Measurements from ENCODE around the gene EHBP1. TPM values are rescaled to one million over a fixed set of nuclear protein-coding genes. Genes with fewer than 3 reads are reported as not detected.

EHBP1 gene
- total and polyA plus RNA-seq, 7 donors = 3.9 to 20.2 (median 14.3) TPM

DNA sequence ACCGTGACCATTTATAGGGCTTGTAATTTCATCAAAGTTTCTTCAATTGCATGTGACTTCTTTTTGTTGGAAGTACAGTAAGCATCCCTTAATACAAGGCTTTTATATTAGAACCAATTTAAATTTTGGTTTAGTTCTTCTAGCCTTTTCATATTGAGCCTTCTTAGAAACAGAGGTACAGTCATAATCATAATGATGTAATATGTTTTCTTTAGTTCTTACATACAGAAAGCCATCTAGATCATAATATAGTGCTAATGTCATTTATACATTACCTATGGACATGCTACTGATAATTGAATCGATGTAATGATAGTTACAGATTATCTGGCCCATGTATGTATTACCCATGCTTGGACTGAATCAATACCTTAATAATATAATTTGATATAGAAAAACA lies 235.2 kb downstream of the EHBP1 start:
- Histone ChIP-seq H3K4me1 (no peaks in the 10 kb centered on the region), H3K9me3 (no peaks in the 10 kb centered on the region), H3K27ac (no peak overlapping the region), H3K27me3 (ENCODE audit: insufficient read depth in 3 of 3, low read length in 2 of 3) (no peaks in the 10 kb centered on the region), H3K36me3 (ENCODE audit: insufficient read depth in 1 of 2, low read depth in 1 of 2) (peaks cover 0 to 2% of the 10 kb centered on the region in 2 donors), H3K4me3 (no peak overlapping the region)
- ATAC-seq = no peak
- 93 to 99% (median 97%) methylated on average over 2 of the region's 2 CpGs for WGBS, 3 donors
- no peak for DNase-seq
- intact Hi-C loops (cut with DNase I) = no loop called here
- no peak for TF ChIP-seq CTCF (IDR thresholded peaks at IDR 0.05)

DNA sequence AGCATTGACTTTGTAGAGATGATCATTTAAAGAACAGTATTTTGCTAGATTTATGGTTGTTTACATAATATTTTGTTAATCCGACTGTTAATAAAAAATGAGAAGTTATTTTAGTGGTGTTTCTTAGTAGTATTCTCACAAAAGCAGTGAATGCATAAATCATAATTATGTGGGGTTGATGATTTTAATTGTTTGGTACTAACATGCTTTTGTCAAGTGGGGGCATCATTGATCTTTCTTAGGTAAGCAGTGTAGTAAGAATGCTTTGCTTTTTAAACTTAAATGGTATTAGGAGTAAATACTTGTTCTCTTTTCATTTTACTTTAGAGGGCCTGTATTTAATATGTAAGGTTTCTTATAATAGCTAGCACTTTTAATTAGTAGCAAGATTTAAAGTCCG lies 235.9 kb downstream of the EHBP1 start:
- H3K4me1 ChIP-seq = no peaks in the 10 kb centered on the region
- 90 to 94% (median 90%) methylated on average over 2 of the region's 2 CpGs for WGBS, 3 donors
- no peak for DNase-seq

DNA sequence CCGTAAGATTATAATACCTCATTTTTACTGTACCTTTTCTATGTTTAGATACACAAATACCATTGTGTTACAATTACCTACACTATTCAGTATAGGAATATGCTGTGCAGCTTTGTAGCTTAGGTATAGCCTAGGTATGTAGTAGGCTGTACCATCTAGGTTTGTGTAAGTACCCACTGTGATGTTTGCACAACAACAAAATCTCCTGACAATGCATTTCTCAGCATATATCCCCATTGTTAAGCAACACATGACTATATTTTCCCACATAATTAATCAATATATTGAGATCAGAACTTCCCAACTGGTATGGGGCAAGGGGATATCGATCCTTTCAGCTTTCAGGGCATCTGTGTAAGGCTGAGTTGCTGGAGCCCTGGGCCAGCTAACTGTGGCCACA lies 238.8 kb downstream of the EHBP1 start:
- intact Hi-C loops (cut with DNase I) = no loop called here
- ATAC-seq = no peak
- H3K36me3 ChIP-seq (ENCODE audit: insufficient read depth in 1 of 2, low read depth in 1 of 2) = peaks cover 0 to 6% of the 10 kb centered on the region in 2 donors
- H3K4me1 ChIP-seq = no peaks in the 10 kb centered on the region
- H3K27me3 ChIP-seq (ENCODE audit: insufficient read depth in 3 of 3, low read length in 2 of 3) = no peaks in the 10 kb centered on the region
- no peaks in the 10 kb centered on the region for H3K9me3 ChIP-seq
- DNase-seq = no peak
- no peak overlapping the region for H3K4me3 ChIP-seq
- no peak for TF ChIP-seq CTCF (IDR thresholded peaks at IDR 0.05)
- 95 to 98% (median 96%) methylated on average over 2 of the region's 2 CpGs for WGBS, 3 donors
- H3K27ac ChIP-seq = no peak overlapping the region

More for the DNA sequence above, 235.9 kb downstream of the EHBP1 start:
- peaks cover 0 to 2% of the 10 kb centered on the region in 2 donors for H3K36me3 ChIP-seq (ENCODE audit: insufficient read depth in 1 of 2, low read depth in 1 of 2)
- H3K27ac ChIP-seq = no peak overlapping the region
- ATAC-seq = no peak
- no peaks in the 10 kb centered on the region for H3K27me3 ChIP-seq (ENCODE audit: insufficient read depth in 3 of 3, low read length in 2 of 3)
- no peak for TF ChIP-seq CTCF (IDR thresholded peaks at IDR 0.05)
- no peak overlapping the region for H3K4me3 ChIP-seq
- H3K9me3 ChIP-seq = no peaks in the 10 kb centered on the region
- intact Hi-C loops (cut with DNase I) = no loop called here

DNA sequence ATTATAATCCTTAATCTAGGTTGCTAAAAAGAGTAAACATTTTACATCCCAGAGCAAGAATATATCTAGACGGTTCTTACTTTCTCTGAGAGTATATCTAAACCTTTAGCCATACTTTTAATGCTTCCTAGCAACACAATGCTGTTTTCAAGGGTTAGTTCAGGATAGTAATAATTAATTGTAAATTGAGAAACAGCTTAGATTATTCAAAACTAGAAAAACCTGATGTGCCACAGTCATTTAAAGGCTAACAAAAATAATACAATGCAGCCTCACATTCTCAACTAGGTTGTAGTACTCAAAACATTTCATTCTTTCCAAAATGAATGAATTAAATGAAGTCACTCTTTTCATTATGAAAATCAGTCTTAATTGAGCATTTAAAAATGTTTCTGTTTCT lies 241.9 kb downstream of the EHBP1 start:
- DNase-seq = no peak
- 76 to 92% (median 79%) methylated on average over 1 of the region's 1 CpG for WGBS, 3 donors
- no peak overlapping the region for H3K27ac ChIP-seq
- no peak overlapping the region for H3K4me3 ChIP-seq
- intact Hi-C loops (cut with DNase I) = no loop called here
- peaks cover 0 to 6% of the 10 kb centered on the region in 2 donors for H3K36me3 ChIP-seq (ENCODE audit: insufficient read depth in 1 of 2, low read depth in 1 of 2)
- H3K27me3 ChIP-seq (ENCODE audit: insufficient read depth in 3 of 3, low read length in 2 of 3) = no peaks in the 10 kb centered on the region
- ATAC-seq = no peak
- no peaks in the 10 kb centered on the region for H3K4me1 ChIP-seq
- H3K9me3 ChIP-seq = no peaks in the 10 kb centered on the region
- no peak for TF ChIP-seq CTCF (IDR thresholded peaks at IDR 0.05)

- Histone ChIP-seq H3K9me3 (no peaks in the 10 kb centered on the region), H3K4me3 (no peak overlapping the region), H3K36me3 (ENCODE audit: insufficient read depth in 1 of 2, low read depth in 1 of 2) (peaks cover 0 to 9% of the 10 kb centered on the region in 2 donors), H3K27me3 (ENCODE audit: insufficient read depth in 3 of 3, low read length in 2 of 3) (no peaks in the 10 kb centered on the region), H3K4me1 (no peaks in the 10 kb centered on the region), H3K27ac (no peak overlapping the region)
- intact Hi-C loops (cut with DNase I) = no loop called here
- TF ChIP-seq CTCF (IDR thresholded peaks at IDR 0.05) = no peak
- no peak for DNase-seq
- ATAC-seq = no peak
- WGBS, 3 donors = 72 to 82% (median 78%) methylated on average over 2 of the region's 2 CpGs
Observed at GRCh38 chr2:62956651-62957050, 251.1 kb downstream of the EHBP1 start.
